Natural killer cell (primary cell): ENCODE measurements around the gene PI4KB. TPM values are rescaled to one million over a fixed set of nuclear protein-coding genes. Genes with fewer than 3 reads are reported as not detected.

Experiments used
- ATAC-seq, 3 donors: fragments of 150-1000 bp in 2 of 3; fragments of 200-7000 bp in 1 of 3; cut with Tn5 transposase; 1 replicate in 1 of 3; 2 replicates in 2 of 3; pipeline ENCODE4 v1.10.0; 2021; ENCODE audit warnings: mild to moderate bottlenecking in 2 of 3, moderate library complexity in 2 of 3
- DNase-seq, 2 donors: peaks; one replicate each; pipeline versions ENCODE4 v3.0.0 to v3.0.0-alpha.2; 2013 to 2021; ENCODE audit warnings: mixed read lengths in 1 of 2
- H3K27ac ChIP-seq: one replicate; pipeline ENCODE4 v1.5.1; 2013; ENCODE audit warnings: mild to moderate bottlenecking, low read length
- H3K27me3 ChIP-seq: one replicate; pipeline ENCODE4 v1.6.1; 2013; ENCODE audit warnings: low read length; ENCODE audit not compliant: control insufficient read depth, insufficient read depth
- H3K36me3 ChIP-seq: one replicate; pipeline ENCODE4 v1.6.1; 2013; ENCODE audit warnings: low read length; ENCODE audit not compliant: control insufficient read depth, insufficient read depth
- H3K4me1 ChIP-seq: one replicate; pipeline ENCODE4 v1.6.1; 2013; ENCODE audit warnings: low read length; ENCODE audit not compliant: control insufficient read depth, insufficient read depth
- H3K4me3 ChIP-seq: one replicate; pipeline ENCODE4 v1.5.1; 2013; ENCODE audit warnings: low read length
- H3K9me3 ChIP-seq: one replicate; pipeline ENCODE4 v1.6.1; 2013; ENCODE audit warnings: low read length; ENCODE audit not compliant: control insufficient read depth, insufficient read depth
- H3K27ac Mint-ChIP-seq, 2 donors: one replicate each; pipeline ENCODE4 v1.8.0; 2022; ENCODE audit warnings: mild to moderate bottlenecking in 2 of 2, mixed read lengths in 2 of 2, moderate library complexity in 1 of 2
- H3K27me3 Mint-ChIP-seq, 2 donors: one replicate each; pipeline ENCODE4 v1.8.0; 2022; ENCODE audit warnings: low read depth in 2 of 2, mixed read lengths in 2 of 2
- H3K36me3 Mint-ChIP-seq: one replicate; pipeline ENCODE4 v1.8.0; 2022; ENCODE audit warnings: mixed read lengths
- H3K4me1 Mint-ChIP-seq, 2 donors: one replicate each; pipeline ENCODE4 v1.8.0; 2022; ENCODE audit warnings: mixed read lengths in 2 of 2
- H3K4me3 Mint-ChIP-seq: one replicate; pipeline ENCODE4 v1.8.0; 2022; ENCODE audit warnings: mild to moderate bottlenecking, moderate library complexity, mixed read lengths
- H3K9me3 Mint-ChIP-seq, 2 donors: one replicate each; pipeline ENCODE4 v1.8.0; 2022; ENCODE audit warnings: mixed read lengths in 2 of 2
- CTCF ChIP-seq: fragments of 200-600 bp; IDR thresholded peaks from one replicate; pipeline ENCODE4 v1.8.0; 2022; ENCODE audit warnings: antibody characterized with exemption
- whole genome bisulfite sequencing: methylation state at CpG from one replicate; pipeline ENCODE4 v1.1.7; 2013; ENCODE audit warnings: missing lambda C conversion rate; ENCODE audit not compliant: insufficient coverage; 5-methylcytosine and 5-hydroxymethylcytosine counted together
- intact Hi-C: fragments of 100-400 bp; cut with micrococcal nuclease; formaldehyde crosslinking; loops from one replicate; pipeline ENCODE4 v1.14.2; 2022
- total RNA-seq, 4 donors: library from RNA; stranded (reverse); fragments of 120-200 nt in 1 of 4; gene quantifications; one replicate each; pipeline versions ENCODE4 v1.2.3 to v1.2.4, GENCODE V29; 2013 to 2022

The PI4KB gene
- total RNA-seq, 3 donors from 2014 or later (not counting 1 experiment from before 2014, with no cell fraction given) = 68.2 to 99.3 (median 95.0) TPM

- TF ChIP-seq CTCF = no peak
- H3K27ac ChIP-seq = no peak overlapping the region
- Mint-ChIP-seq H3K4me1 (no peaks in the 10 kb centered on the region), H3K4me3 (no peak overlapping the region), H3K27ac (no peak overlapping the region), H3K27me3 (no peaks in the 10 kb centered on the region), H3K9me3 (no peaks in the 10 kb centered on the region), H3K36me3 (no peaks in the 10 kb centered on the region)
- intact Hi-C loops = no loop called here
- H3K4me1 ChIP-seq = peaks cover 9% of the 10 kb centered on the region
- H3K4me3 ChIP-seq = no peak overlapping the region
- ATAC-seq (no peak), DNase-seq (no peak)
- 85% methylated on average over 7 of the region's 7 CpGs for WGBS
- no peaks in the 10 kb centered on the region for H3K27me3 ChIP-seq
- H3K9me3 ChIP-seq = no peaks in the 10 kb centered on the region
- H3K36me3 ChIP-seq = no peaks in the 10 kb centered on the region
Measured at GRCh38 chr1:151369302-151369610, 42.0 kb upstream of the PI4KB start.

GRCh38 chr1:151368393-151369301, 41.4 kb upstream of the PI4KB start:
- DNase-seq = no peak
- H3K27me3 ChIP-seq = no peaks in the 10 kb centered on the region
- no peaks in the 10 kb centered on the region for H3K9me3 ChIP-seq
- no peaks in the 10 kb centered on the region for H3K4me1 Mint-ChIP-seq
- H3K36me3 ChIP-seq = no peaks in the 10 kb centered on the region
- no peak overlapping the region for H3K4me3 ChIP-seq
- no peak overlapping the region for H3K27ac ChIP-seq
- no peaks in the 10 kb centered on the region for H3K27me3 Mint-ChIP-seq
- TF ChIP-seq CTCF = no peak
- H3K4me1 ChIP-seq = peaks cover 9% of the 10 kb centered on the region
- ATAC-seq = no peak
- intact Hi-C loops = no loop called here
- no peak overlapping the region for H3K4me3 Mint-ChIP-seq
- WGBS = 90% methylated on average over 20 of the region's 20 CpGs
- no peaks in the 10 kb centered on the region for H3K36me3 Mint-ChIP-seq
- no peaks in the 10 kb centered on the region for H3K9me3 Mint-ChIP-seq
- H3K27ac Mint-ChIP-seq = no peak overlapping the region

- TF ChIP-seq CTCF = no peak
Measured at GRCh38 chr1:151367658-151368392, 40.6 kb upstream of the PI4KB start.

More at GRCh38 chr1:151367658-151368392, 40.6 kb upstream of the PI4KB start:
- H3K4me1 Mint-ChIP-seq = no peaks in the 10 kb centered on the region
- no peaks in the 10 kb centered on the region for H3K9me3 Mint-ChIP-seq
- intact Hi-C loops = no loop called here
- Histone ChIP-seq H3K27me3 (no peaks in the 10 kb centered on the region), H3K27ac (no peak overlapping the region), H3K9me3 (no peaks in the 10 kb centered on the region), H3K4me1 (peaks cover 9% of the 10 kb centered on the region), H3K36me3 (no peaks in the 10 kb centered on the region), H3K4me3 (no peak overlapping the region)
- no peak overlapping the region for H3K4me3 Mint-ChIP-seq
- ATAC-seq (no peak), DNase-seq (no peak)
- H3K36me3 Mint-ChIP-seq = no peaks in the 10 kb centered on the region
- no peaks in the 10 kb centered on the region for H3K27me3 Mint-ChIP-seq
- WGBS = 94% methylated on average over 7 of the region's 8 CpGs
- no peak overlapping the region for H3K27ac Mint-ChIP-seq
